Spleen (tissue), 7 donors: Measurements from ENCODE around the gene DET1.

Experiments
- POLR2AphosphoS5 ChIP-seq, 3 donors: sonication (generic); formaldehyde crosslinking; IDR thresholded peaks; one replicate each; pipeline ENCODE4 v1.5.1; 2017; ENCODE audit warnings: antibody characterized with exemption in 3 of 3
- TF ChIP-seq, protein P1 (sequence below), 11 experiments: fragments of 200-600 bp in 7 of 11; fragments of 450-650 bp in 4 of 11; sonication (generic) in 4 of 11; IDR thresholded peaks in 8 of 11; conservative IDR thresholded peaks in 3 of 11; 1 replicate in 7 of 11; 2 replicates in 4 of 11; pipeline versions ENCODE4 v1.4.0 to v1.8.0; 2016 to 2021; ENCODE audit warnings: antibody characterized with exemption in 11 of 11, inconsistent platforms in 4 of 11, mild to moderate bottlenecking in 1 of 11
- donor health status: DM: no; HTN: no; CAD: no; lungs with moderate emphysema.
- donor health status: DM: no; HTN: no; CAD: no.
- donor health status: DM: no; HTN: no; CAD: no.

- TF ChIP-seq, protein P1, sequence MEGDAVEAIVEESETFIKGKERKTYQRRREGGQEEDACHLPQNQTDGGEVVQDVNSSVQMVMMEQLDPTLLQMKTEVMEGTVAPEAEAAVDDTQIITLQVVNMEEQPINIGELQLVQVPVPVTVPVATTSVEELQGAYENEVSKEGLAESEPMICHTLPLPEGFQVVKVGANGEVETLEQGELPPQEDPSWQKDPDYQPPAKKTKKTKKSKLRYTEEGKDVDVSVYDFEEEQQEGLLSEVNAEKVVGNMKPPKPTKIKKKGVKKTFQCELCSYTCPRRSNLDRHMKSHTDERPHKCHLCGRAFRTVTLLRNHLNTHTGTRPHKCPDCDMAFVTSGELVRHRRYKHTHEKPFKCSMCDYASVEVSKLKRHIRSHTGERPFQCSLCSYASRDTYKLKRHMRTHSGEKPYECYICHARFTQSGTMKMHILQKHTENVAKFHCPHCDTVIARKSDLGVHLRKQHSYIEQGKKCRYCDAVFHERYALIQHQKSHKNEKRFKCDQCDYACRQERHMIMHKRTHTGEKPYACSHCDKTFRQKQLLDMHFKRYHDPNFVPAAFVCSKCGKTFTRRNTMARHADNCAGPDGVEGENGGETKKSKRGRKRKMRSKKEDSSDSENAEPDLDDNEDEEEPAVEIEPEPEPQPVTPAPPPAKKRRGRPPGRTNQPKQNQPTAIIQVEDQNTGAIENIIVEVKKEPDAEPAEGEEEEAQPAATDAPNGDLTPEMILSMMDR (IDR thresholded peaks at IDR 0.05 in 8 of 11, conservative IDR thresholded peaks at IDR 0.05 in 3 of 11), result no peak
- TF ChIP-seq POLR2AphosphoS5 (IDR thresholded peaks at IDR 0.05), result no peak
Observed at GRCh38 chr15:88538972-88539371, 7.5 kb downstream of the DET1 start.
